IMR-90 (cell line): ENCODE measurements around the gene PITPNB. TPM values are rescaled to one million over a fixed set of nuclear protein-coding genes. Genes with fewer than 3 reads are reported as not detected.

Source experiments
- ATAC-seq: fragments of 200-7000 bp; cut with Tn5 transposase; 2 replicates; pipeline ENCODE4 v1.9.1; 2020; ENCODE audit warnings: low read depth, mild to moderate bottlenecking, moderate library complexity
- BruUV-seq: library from RNA; stranded (reverse); fragments of 400-500 nt; replicated peaks from 2 replicates; lab custom pipeline; 2021; lab: Mats Ljungman, UMichigan
- CTCF ChIA-PET: fragments of 300-600 bp; formaldehyde crosslinking; extraction: SDS; loops from one replicate; lab custom pipeline; 2021; ENCODE audit warnings: antibody characterized with exemption; lab: Yijun Ruan, JAX
- POLR2A ChIA-PET: fragments of 300-600 bp; sonication (Branson Sonifier 250); formaldehyde crosslinking; loops from one replicate; lab custom pipeline; 2022; ENCODE audit warnings: antibody characterized with exemption; ENCODE audit not compliant: unreplicated experiment; lab: Charles Lee
- DNase-seq: peaks from one replicate; pipeline ENCODE4 v3.0.0; 2013
- H2AFZ ChIP-seq: replicated peaks from 2 replicates; pipeline ENCODE3; 2013; ENCODE audit warnings: low read length, mild to moderate bottlenecking; ENCODE audit not compliant: poor library complexity
- H2AK5ac ChIP-seq: 2 replicates; pipeline ENCODE4 v1.6.1; 2013; ENCODE audit warnings: low read depth, low read length, inconsistent platforms
- H2AK9ac ChIP-seq: replicated peaks from 2 replicates; pipeline ENCODE3; 2013; ENCODE audit warnings: mild to moderate bottlenecking, low read depth, low read length, moderate library complexity; ENCODE audit not compliant: poor library complexity
- H2BK120ac ChIP-seq: 2 replicates; pipeline ENCODE4 v1.6.1; 2013; ENCODE audit warnings: low read depth, low read length, inconsistent platforms
- H2BK15ac ChIP-seq: 3 replicates; pipeline ENCODE4 v1.6.1; 2013; ENCODE audit warnings: low read depth, low read length, inconsistent platforms
- H2BK20ac ChIP-seq: 2 replicates; pipeline ENCODE4 v1.6.1; 2013; ENCODE audit warnings: low read depth, mild to moderate bottlenecking, inconsistent platforms, low read length, moderate library complexity
- H2BK5ac ChIP-seq: 2 replicates; pipeline ENCODE4 v1.6.1; 2013; ENCODE audit warnings: mild to moderate bottlenecking, low read depth, low read length, inconsistent platforms; ENCODE audit not compliant: poor library complexity, severe bottlenecking
- H3K14ac ChIP-seq: replicated peaks from 2 replicates; pipeline ENCODE4 v1.6.1; 2013; ENCODE audit warnings: low read depth, low read length, inconsistent platforms
- H3K18ac ChIP-seq: 2 replicates; pipeline ENCODE4 v1.6.1; 2013; ENCODE audit warnings: low read depth, low read length, control low read depth
- H3K23ac ChIP-seq: 2 replicates; pipeline ENCODE4 v1.6.1; 2013; ENCODE audit warnings: low read depth, low read length, inconsistent platforms
- H3K27ac ChIP-seq: 2 replicates; pipeline ENCODE4 v1.5.1; 2013; ENCODE audit warnings: mild to moderate bottlenecking, control low read depth, low read length; ENCODE audit not compliant: insufficient read depth
- H3K27me3 ChIP-seq: 2 replicates; pipeline ENCODE4 v1.6.1; 2013; ENCODE audit warnings: low read length; ENCODE audit not compliant: control insufficient read depth, insufficient read depth
- H3K36me3 ChIP-seq: 2 replicates; pipeline ENCODE4 v1.6.1; 2013; ENCODE audit warnings: low read length, mixed read lengths; ENCODE audit not compliant: control insufficient read depth, insufficient read depth
- H3K4ac ChIP-seq: 2 replicates; pipeline ENCODE4 v1.6.1; 2013; ENCODE audit warnings: low read depth, low read length, inconsistent platforms
- H3K4me1 ChIP-seq: 2 replicates; pipeline ENCODE4 v1.6.1; 2013; ENCODE audit warnings: low read length, mixed read lengths; ENCODE audit not compliant: control insufficient read depth, insufficient read depth
- H3K4me2 ChIP-seq: 2 replicates; pipeline ENCODE4 v1.6.1; 2013; ENCODE audit warnings: low read depth, mild to moderate bottlenecking, control low read depth, low read length, moderate library complexity
- H3K4me3 ChIP-seq: 2 replicates; pipeline ENCODE4 v1.5.1; 2013; ENCODE audit warnings: low read depth, mild to moderate bottlenecking, control low read depth, low read length, moderate library complexity; ENCODE audit not compliant: insufficient read depth
- H3K56ac ChIP-seq: 2 replicates; pipeline ENCODE4 v1.6.1; 2013; ENCODE audit warnings: low read length, inconsistent platforms; ENCODE audit not compliant: insufficient read depth; ENCODE audit errors: extremely low read depth
- H3K79me1 ChIP-seq, 2 experiments: 2 replicates each; pipeline ENCODE4 v1.6.1; 2013; ENCODE audit warnings: low read length in 2 of 2, inconsistent platforms in 1 of 2, low read depth in 1 of 2
- H3K9ac ChIP-seq: 2 replicates; pipeline ENCODE4 v1.6.1; 2013; ENCODE audit warnings: low read depth, low read length, control low read depth
- H3K9me1 ChIP-seq: 2 replicates; pipeline ENCODE4 v1.6.1; 2013; ENCODE audit warnings: low read length, inconsistent platforms; ENCODE audit not compliant: insufficient read depth
- H3K9me3 ChIP-seq: 2 replicates; pipeline ENCODE4 v1.6.1; 2013; ENCODE audit warnings: low read length; ENCODE audit not compliant: control insufficient read depth, insufficient read depth
- H4K20me1 ChIP-seq: 2 replicates; pipeline ENCODE4 v1.6.1; 2013; ENCODE audit warnings: low read length, inconsistent platforms; ENCODE audit not compliant: insufficient read depth
- H4K5ac ChIP-seq: 2 replicates; pipeline ENCODE4 v1.6.1; 2013; ENCODE audit warnings: mild to moderate bottlenecking, low read depth, low read length, control low read depth
- H4K8ac ChIP-seq, 2 experiments: 2 replicates each; pipeline ENCODE4 v1.6.1; 2013; ENCODE audit warnings: low read depth in 2 of 2, low read length in 2 of 2, control low read depth in 1 of 2, inconsistent platforms in 1 of 2
- H4K91ac ChIP-seq: 2 replicates; pipeline ENCODE4 v1.6.1; 2013; ENCODE audit warnings: low read depth, low read length, inconsistent platforms; ENCODE audit not compliant: insufficient read depth
- MAZ ChIP-seq: IDR thresholded peaks from 2 replicates; pipeline ENCODE4 v1.6.1; 2012; ENCODE audit warnings: low read depth, mild to moderate bottlenecking, low read length, improper control_type of control experiment, moderate library complexity, borderline replicate concordance
- MXI1 ChIP-seq: IDR thresholded peaks from 2 replicates; pipeline ENCODE4 v1.6.1; 2012; ENCODE audit warnings: low read depth, mild to moderate bottlenecking, low read length, moderate library complexity, borderline replicate concordance
- NFE2L2 ChIP-seq: fragments of 150-350 bp; IDR thresholded peaks from 2 replicates; pipeline ENCODE4 v1.6.1; 2016; ENCODE audit warnings: low read depth, mild to moderate bottlenecking, low read length
- POLR2A ChIP-seq: IDR thresholded peaks from 2 replicates; pipeline ENCODE4 v1.6.1; 2012; ENCODE audit warnings: mild to moderate bottlenecking, low read depth, low read length
- RFX5 ChIP-seq: IDR thresholded peaks from 2 replicates; pipeline ENCODE4 v1.8.0; 2012; ENCODE audit warnings: low read depth, mild to moderate bottlenecking, low read length, moderate library complexity
- SMC3 ChIP-seq: fragments of 150-350 bp; IDR thresholded peaks from 2 replicates; pipeline ENCODE4 v1.6.1; 2016; ENCODE audit warnings: low read depth, mild to moderate bottlenecking, antibody characterized with exemption, low read length, moderate library complexity
- dilution Hi-C: fragments of 300-500 bp; cut with HindIII; formaldehyde crosslinking; loops from one replicate; pipeline ENCODE4 v1.14.3; 2018; ENCODE audit warnings: low sequenced_read_pairs; ENCODE audit not compliant: unreplicated experiment
- in situ Hi-C: fragments of 300-500 bp; cut with MboI; formaldehyde crosslinking; loops from 3 replicates; pipeline ENCODE4 v1.14.3; 2019; ENCODE audit warnings: low sequenced_read_pairs, inconsistent platforms, mixed read lengths
- intact Hi-C: fragments of 100-400 bp; cut with micrococcal nuclease; formaldehyde crosslinking; loops from 2 replicates; pipeline ENCODE4 v1.10.0; 2022
- polyA plus RNA-seq, 3 experiments: library from polyadenylated mRNA; depleted of rRNA; stranded (reverse); fragments of >200 nt; gene quantifications; 2 replicates each; pipeline ENCODE4 v1.2.3, GENCODE V29; 2012; ENCODE audit warnings: low replicate concordance in 1 of 3
- total RNA-seq: library from RNA; depleted of rRNA; stranded (reverse); fragments of >200 nt; gene quantifications from 2 replicates; pipeline ENCODE4 v1.2.3, GENCODE V29; 2012

PITPNB gene
- total and polyA plus RNA-seq, 2 of the 4 experiments (the other 2 are of a cell fraction): 19.7 to 54.5 TPM

DNA sequence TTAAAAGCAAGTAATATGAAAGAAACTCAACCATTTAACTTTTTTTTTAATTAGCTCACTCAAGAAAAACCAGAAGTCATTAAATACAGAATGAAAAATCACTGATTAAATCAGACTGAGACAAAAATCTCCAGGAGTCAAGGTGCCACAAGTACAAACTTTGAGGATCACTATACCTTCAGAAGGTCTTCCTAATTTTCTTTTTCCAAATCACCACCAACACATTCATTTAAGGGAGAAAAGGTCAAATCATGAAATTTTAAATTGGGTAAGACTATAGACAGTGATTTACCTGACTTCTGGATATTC lies 32.3 kb downstream of the PITPNB start:
- Histone ChIP-seq H2BK15ac (peak overlapping the region; percentile 96; the same call in 2 of the 3 replicates), H3K9me1 (peaks cover 32% of the 10 kb centered on the region), H3K27ac (peak overlapping the region; percentile 89; the same call in 1 of the 2 replicates), H2AK9ac (no peak overlapping the region), H4K91ac (peak overlapping the region; percentile 86), H3K4ac (peak overlapping the region; percentile 92), H4K8ac (peak overlapping the region; percentile 62 to 70; a peak in 3 of 4 replicates), H3K14ac (peak overlapping the region; percentile 77), H3K9ac (peak overlapping the region; percentile 33; the same call in 1 of the 2 replicates), H3K18ac (peak overlapping the region; percentile 73), H3K4me1 (peaks cover 38% of the 10 kb centered on the region), H2BK20ac (peak overlapping the region; percentile 94), H3K36me3 (peaks cover 39% of the 10 kb centered on the region), H2AFZ (no peak overlapping the region), H4K20me1 (peaks cover 7% of the 10 kb centered on the region; the same call in 1 of the 2 replicates), H3K27me3 (no peaks in the 10 kb centered on the region), H3K4me3 (no peak overlapping the region), H2BK120ac (peak overlapping the region; percentile 92), H3K23ac (peak overlapping the region; percentile 77), H2AK5ac (peak overlapping the region; percentile 83; the same call in 1 of the 2 replicates), H3K4me2 (no peak overlapping the region), H3K9me3 (no peaks in the 10 kb centered on the region), H4K5ac (peak overlapping the region; percentile 41), H3K56ac (peak overlapping the region; percentile 47; the same call in 1 of the 2 replicates), H3K79me1 (peaks cover 37 to 71% of the 10 kb centered on the region in 2 experiments), H2BK5ac (peak overlapping the region; percentile 93)
- ChIA-PET CTCF (interaction anchor here (0.7 to 2.0 kb wide), 3 partner anchors 12 to 26 kb away, joined by 3 to 7 read pairs (median 3); no protein-coding TSS in a partner anchor), POLR2A (no interaction called here)
- TF ChIP-seq POLR2A: no peak
- no peak for TF ChIP-seq MAZ
- no peak for TF ChIP-seq RFX5
- TF ChIP-seq MXI1: no peak
- no peak for TF ChIP-seq SMC3
- no peak for TF ChIP-seq NFE2L2
- no TSS peak for BruUV-seq
- in situ Hi-C loops (loop anchor here (5.0 to 10.0 kb wide), 2 partner anchors 121 to 698 kb away; no protein-coding TSS in a partner anchor), intact Hi-C loops (loop anchor here (1.0 kb wide), 3 partner anchors 33 to 123 kb away; partner anchors contain the start of gene PITPNB), dilution Hi-C loops (no loop called here)
- DNase-seq (no peak), ATAC-seq (no peak)
